Measurements from ENCODE around the gene AVEN.
"Not testable (repeated sequence)": the region's sequence is repeated elsewhere in the genome, so short reads cannot be mapped to it uniquely, and the experiment has no call there.

AVEN gene, protein sequence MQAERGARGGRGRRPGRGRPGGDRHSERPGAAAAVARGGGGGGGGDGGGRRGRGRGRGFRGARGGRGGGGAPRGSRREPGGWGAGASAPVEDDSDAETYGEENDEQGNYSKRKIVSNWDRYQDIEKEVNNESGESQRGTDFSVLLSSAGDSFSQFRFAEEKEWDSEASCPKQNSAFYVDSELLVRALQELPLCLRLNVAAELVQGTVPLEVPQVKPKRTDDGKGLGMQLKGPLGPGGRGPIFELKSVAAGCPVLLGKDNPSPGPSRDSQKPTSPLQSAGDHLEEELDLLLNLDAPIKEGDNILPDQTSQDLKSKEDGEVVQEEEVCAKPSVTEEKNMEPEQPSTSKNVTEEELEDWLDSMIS

DNA sequence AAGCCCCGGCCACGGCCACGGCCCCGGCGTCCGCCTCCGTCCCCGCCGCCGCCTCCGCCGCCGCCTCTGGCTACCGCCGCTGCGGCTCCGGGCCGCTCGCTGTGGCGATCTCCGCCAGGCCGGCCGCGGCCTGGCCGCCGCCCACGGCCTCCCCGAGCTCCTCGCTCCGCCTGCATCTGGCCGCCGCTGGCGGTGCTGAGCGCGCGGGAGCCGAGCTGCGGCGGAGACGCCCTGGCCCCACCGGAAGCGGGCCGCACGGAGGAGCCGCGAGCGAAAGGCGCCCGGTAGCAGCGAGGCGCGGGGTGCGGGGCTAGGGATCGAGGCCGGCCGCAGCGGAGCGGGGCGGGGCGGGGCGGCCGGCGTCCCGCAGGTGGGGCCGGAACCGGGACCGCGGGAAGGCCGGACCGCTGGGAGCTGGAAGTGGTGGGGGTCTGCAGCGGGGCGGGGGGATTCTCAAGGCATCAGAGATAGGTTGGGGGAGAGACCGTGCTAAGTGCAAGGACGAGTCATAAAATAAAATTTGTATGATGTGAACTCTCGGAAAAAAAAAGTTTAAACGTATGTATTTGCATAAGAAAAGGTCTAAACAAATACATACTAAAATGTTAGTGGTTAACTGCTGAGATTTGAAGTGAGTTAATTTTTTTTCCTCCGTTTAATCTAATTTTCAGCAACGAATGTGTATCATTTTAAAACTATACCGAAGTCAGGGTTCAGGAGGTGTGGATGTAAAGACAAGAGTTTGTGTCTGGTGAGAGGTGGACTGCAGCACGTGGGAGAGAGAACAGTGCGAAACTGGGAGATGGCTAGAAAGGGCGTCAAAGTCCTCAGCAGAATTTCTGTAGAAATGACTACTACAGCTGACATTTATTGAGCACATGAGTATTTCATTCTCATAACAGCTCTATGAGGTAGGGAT, at the start of gene AVEN:
Gene AVEN, minus strand, starts transcription at position 334 of the 919 bp plus-strand sequence. Its CDS starts 158 bp downstream, at position 176.
- peak; percentile 64 for DNase-seq

DNA sequence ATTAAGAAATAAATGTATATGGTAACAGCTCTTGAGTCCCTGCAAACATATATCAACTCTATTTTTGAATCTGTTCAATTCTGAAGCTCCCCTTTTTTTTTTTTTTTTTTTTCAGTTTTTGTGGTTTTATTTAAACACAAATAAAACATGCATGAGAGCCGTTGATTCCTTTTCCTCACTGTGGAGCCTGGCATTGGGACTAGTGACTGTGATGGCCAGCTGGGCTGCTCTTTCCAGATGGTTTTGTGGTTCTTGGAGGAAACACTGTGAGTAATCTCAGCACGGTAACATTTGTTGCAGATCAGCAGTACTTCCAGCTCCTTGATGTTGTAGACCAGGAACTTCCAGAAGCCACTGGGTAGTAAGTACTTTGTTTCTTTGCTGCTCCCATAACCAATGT, 46.7 kb upstream of the AVEN start:
- no peak for DNase-seq

DNA sequence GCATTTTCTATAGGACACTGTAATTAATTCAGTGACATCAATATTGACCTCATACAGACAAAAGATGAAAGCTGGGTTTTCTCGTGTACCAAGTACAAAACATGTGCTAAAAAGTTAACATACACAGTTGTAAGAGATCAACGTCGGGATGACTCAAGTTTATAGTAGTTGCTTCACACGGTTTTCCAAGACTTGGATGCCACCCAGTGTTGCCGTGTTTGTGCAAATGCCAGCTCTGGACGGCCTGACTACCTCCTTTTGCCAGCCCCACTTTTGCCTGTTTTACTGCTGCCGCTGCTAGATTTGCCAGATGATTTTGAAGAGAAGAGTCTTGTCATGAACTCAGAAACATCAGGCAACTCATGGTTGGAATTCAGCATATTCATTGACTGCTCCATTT, 45.1 kb upstream of the AVEN start:
- DNase-seq = no peak

DNA sequence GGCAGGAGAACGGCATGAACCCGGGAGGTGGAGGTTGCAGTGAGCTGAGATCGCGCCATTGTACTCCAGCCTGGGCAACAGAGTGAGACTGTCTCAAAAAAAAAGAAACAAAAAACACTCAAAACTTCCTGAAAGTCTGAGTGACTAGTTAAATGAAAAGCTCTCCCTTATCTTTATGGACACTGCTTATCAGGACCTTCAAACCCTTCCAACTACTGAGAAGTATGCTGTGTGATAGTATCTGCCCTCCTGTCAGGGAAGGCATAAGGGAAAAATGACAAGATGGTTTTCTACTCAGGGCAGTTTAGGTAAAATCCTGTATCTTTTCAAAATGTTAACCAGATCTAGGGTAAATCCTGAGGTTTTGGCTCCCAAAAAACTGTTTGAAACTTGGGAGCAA, 40.9 kb upstream of the AVEN start:
- no peak for DNase-seq

DNA sequence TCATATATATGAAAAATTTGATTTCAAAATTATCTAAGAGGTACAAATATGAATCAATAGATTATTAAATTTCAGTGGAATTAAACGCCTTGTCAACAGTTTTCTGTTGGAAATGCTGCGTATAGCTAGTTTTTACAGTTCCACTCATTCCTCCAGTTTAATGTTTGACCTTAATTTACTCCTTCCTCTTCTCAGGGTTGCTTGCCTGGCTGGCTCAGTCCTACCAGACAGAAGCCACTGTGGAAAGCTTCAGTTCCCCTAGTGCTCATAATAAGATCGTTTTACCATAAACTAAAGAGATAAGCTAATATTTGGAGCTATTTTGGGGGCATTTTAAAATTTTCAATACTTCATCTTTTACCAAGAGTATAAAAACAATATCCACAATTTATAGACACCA, 39.9 kb upstream of the AVEN start:
- DNase-seq = no peak

DNA sequence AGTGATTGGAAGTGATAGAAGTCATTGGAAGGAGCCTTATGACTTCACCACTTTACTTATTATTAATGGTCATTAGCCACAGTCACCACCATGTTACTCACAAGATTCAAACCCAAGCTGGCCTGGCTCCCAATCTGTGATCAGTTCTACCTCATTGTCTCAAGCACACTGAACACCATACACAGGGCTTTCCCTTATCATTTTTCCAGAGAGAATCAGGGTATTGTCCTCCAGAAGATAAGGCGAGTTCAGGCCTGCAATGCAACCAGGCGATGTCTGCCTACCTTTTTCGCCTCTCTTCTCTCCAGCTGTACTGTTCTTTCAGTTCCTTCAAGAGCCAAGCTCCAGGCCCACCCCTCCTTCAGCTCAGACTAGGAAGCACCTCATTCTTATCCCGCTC, 37.8 kb upstream of the AVEN start:
- no peak for DNase-seq

DNA sequence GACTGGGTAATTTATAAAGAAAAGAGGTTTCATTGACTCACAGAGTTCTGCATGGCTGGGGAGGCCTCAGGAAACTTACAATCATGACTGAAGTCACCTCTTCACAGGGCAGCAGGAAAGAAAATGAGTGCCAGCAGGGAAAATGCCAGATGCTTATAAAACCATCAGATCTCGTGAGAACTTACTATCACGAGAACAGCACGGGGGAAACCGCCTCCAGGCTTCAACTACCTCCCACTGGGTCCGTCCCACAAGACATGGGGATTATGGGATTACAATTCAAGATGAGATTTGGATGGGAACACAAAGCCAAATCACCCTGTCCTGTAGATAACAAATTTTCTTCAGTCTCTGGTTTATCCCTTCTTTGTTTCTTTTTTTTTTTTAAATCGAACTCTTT, 31.0 kb upstream of the AVEN start:
- DNase-seq = no peak

DNA sequence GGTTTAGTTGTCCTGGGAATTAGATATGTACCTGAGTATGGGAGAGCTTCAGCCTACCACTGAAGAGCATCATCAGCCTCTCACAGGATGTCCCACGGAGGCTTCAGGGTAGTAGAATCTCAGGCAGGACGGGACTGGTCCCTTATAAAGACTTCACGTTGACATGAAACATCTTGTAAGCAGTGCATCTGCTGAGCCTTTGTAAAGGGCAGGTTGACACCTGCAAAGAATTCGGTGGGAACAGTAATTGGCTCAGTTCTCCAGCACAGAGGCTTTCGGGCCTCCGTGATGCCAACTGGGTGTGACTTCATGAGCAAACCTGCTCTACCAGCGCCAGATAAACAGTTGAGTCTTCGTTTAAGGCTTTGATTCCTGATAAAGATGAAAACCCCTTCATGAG, 26.9 kb upstream of the AVEN start:
- no peak for DNase-seq

DNA sequence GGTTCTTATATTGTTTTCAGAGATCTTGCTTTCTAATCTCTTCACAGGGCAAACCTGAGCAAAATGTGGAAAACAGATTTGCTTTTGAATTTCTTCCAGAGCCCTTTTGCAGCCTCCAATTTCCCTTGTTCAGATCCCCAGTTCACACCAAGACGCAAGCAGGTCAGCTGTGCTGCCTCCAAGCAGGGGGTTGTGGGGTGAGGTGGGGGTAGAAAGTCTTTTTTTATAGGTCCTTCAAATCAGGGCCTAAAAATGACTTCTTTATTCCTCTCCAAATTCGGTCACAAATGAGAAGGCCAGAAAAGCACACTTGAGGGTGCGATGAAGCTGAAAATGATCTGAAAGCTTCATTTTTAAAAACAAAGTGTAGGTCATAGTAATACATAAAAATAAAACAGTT, 26.3 kb upstream of the AVEN start:
- no peak for DNase-seq

DNA sequence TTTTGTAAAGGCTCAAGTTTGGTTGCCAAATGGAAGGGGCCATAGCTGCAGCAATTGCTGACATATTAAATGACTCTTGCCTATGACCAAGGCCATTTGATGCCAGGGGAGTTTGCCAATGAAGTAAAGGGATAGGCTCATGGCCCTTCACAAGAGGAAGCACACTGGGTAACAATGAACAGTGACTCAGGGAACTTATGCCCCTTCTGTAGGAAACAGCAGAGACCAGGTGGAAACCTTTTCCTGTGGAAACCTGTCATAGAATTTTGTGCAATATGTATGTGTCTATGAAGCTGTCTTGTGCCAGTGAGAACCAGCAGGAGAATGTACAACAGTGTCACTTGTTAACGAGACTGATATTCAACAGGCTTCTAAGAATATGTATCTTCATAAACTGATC, 25.4 kb upstream of the AVEN start:
- no peak for DNase-seq

DNA sequence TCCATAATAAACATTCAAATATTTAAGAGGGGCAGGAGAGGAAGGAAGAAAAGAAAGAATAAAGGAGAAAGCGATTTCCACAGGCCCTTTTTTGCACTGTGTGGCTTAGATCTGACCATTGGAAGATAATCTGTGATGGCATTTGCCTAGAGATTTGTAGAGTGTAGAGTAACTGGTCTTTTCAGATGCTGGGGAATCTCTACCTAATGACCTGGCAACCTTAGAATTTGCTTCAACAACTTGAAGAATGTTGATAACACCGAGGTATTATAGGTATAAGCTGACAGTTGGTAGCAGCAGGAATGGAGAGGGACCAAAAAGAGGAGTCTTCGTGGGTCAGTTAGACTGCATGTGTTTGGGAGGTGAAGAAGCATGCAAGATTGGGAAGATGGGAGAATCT, 20.9 kb upstream of the AVEN start:
- DNase-seq = no peak

DNA sequence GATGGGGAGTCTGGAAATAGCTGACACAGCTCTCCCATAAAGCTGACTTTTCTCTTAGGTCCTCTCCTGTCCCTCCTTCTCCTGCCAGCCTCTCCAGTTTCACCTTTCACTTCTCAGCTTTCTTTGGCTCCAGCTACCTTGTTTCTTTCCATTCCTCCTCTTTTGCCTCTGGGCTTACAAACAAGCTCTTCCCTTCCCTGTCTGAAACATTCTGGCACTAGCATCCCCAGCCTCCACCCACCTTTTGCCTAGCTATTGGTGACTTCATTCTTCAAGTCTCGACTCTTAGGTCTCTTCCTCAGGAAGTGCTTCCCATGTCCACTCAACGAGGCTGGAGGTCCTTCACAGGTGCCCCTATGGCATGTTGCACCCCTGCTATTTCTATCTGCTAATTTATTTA, 20.5 kb upstream of the AVEN start:
- no peak for DNase-seq

DNA sequence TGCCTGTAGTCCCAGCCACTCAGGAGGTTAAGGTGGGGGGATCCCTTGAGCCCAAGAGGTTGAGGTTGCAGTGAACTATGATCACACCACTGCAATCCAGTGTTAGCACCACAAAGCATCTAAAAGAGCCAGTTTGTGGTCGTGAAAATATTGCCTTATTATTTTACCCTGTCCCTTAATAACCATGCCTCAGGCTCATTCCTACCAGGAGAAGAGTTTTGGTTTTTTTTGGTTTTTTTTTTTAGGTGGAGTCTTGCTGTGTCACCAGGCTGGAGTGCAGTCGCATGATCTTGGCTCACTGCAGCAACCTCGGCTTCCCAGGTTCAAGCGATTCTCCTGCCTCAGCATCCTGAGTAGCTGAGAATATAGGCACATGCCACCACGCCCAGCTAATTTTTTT, 17.9 kb upstream of the AVEN start:
- no peak for DNase-seq

DNA sequence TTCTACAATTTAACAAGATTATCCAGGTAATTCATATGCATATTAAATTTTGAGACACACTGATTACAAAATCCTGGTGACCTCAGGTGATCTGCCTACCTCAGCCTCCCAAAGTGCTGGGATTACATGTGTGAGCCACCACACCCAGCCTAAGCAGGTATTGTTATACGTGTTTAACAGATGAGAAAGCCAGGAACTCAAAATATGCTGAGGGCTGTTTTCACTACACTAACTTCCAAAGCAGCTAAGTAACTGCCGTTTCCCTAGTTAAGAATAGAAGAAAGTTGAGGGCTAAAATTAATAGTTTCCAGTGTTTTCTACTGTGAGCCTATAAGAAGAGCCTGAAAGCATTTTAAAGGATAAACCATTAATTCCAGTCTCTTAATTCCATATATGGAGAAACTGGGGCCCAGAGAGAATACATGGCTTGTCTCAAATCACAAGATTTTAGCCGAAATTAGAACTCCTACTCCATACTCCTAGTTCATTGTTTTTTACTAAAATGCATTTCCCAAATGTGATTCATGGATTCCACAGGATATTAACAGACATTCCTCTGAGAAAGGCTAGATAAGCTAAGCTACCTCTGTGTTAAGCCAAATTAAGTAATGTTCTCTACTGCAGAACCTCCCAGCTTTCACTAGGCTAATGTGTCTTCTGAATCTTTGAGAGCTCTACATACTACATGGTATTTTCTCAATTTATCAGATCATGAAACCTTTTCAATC, 17.0 kb upstream of the AVEN start:
- no peak for DNase-seq

DNA sequence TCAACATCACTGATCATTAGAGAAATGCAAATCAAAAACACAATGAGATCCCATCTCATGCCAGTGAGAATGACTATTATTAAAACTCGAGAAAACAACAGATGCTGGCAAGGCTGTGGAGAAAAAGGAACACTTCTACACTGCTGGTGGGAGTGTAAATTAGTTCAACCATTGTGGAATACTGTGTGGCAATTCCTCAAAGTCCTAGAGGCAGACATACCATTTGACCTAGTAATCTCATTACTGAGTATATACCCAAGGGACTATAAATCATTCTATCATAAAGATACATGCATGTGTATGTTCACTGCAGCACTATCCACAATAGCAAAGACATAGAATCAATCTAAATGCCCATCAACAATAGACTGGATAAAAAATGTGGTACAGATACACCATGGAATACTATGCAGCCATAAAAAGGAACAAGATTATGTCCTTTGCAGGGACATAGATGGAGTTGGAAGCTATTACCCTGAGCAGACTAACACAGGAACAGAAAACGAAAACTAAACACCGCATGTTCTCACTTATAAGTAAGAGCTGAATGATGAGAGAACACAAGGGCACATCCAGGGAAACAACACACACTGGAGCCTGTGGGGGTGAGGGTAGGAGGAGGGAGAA, 15.2 kb upstream of the AVEN start:
- DNase-seq = no peak

DNA sequence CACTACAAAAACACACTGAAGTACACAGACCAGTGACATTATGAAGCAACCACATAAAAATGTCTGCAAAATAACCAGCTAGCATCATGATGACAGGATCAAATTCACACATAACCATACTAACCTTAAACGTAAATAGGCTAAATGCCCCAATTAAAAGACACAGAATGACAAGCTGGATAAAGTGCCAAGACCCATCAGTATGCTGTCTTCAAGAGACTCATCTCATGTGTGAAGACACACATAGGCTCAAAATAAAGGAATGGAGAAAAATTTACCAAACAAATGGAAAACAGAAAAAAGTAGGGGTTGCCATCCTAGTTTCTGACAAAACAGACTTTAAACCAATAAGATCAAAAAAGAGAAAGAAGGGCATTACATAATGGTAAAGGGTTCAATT, 11.4 kb upstream of the AVEN start:
- DNase-seq = not testable (repeated sequence)

DNA sequence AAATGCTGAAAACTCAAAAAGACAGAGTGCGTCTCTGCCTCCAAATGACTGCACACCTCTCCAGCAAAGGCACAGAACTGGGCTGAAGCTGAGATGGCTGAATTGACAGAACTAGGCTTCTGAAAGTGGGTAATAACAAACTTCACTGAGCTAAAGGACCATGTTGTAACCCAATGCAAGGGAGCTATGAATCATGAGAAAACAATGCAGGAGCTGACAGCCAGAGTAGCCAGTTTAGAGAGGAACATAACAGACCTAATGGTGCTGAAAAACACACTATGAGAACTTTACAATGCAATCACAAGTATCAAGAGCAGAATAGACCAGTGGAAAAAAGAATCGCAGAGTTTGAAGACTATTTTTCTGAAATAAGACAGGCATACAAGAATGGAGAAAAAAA, 10.1 kb upstream of the AVEN start:
- DNase-seq = no peak

DNA sequence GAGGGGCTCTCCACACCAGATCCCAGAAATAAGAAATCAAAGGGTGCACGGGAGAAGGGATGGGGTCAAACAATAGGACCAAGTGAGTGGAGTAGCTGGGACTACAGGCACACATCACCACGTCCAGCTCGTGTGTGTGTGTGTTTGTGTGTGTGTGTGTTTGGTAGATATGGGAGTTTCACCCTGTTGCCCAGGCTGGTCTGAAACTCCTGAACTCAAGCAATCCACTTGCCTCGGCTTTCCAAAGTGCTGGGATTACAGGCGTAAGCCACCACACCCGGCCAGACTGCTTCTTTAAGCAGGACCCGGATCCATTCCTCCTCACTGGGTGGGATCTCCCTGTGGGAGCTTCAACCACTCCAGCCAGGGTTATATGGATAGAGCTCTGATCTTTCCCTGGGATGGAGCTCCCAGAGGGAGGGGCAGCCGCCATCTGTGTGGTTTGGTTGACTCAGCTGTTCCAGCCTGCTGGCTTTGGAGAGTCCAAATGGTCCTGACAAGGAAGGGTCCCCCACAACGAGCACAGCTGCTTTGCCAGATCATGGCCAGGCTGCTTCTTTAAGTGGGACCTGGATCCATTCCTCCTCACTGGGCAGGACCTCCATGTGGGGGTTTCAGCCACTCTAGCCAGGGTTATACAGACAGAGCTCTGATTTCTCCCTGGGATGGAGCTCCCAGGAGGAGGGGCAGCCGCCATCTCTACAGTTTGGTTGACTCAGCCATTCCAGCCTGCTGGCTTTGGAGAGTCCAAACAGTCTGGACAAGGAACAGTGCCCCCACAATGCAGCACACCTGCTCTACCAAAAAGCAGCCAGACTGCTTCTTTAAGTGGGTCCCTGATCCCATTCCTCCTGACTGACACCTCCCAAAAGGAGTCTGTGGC, 9.1 kb upstream of the AVEN start:
- no peak for DNase-seq

DNA sequence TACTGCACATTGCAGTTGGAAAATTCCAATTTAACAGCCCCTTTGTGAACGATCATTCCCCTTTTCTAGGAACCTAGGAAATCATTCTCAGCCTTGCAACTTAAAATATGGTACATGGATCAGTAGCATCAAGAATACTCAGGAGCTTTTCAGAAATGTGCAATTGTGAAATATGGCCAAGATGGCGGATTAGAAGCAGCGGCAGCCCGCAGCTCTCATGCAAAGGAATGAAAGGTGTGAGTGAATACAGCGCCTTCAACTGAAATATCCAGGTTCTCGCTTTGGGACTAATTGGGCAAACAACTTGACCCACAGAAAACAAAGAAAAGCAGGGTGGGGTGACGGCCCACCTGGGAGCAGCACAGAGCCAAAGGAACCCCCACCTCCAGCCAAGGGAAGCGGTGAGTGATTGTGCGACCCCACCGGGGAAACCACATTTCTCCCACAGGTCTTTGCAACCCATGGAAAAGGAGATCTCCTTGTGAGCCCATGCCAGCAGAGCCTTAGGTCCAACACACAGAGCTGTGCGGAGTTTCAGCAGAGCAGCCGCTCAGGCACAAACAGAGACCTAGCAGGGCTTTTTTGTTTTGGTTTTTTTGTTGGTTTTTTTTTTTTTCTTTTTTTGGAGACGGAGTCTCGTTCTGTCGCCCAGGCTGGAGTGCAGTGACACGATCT, 7.6 kb upstream of the AVEN start:
- no peak for DNase-seq

DNA sequence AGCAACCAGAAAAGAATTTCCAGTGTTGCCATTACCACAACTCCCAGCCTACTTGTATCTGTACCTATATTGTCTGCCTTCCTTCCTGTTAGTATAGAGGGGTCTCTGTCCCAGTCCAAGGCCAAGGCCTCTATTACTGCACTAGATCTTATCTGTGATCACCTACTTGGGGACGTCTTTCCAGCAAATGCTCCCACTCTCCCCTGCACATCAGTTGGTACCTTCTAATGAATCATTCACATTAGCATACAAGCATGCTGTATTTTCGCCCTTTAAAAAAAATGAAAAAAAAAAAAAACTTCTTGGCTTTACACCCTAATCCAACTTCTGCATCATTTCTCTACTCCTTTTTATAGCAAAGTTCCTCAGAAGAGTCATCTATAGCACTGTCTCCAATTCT, 4.8 kb upstream of the AVEN start:
- DNase-seq = no peak

DNA sequence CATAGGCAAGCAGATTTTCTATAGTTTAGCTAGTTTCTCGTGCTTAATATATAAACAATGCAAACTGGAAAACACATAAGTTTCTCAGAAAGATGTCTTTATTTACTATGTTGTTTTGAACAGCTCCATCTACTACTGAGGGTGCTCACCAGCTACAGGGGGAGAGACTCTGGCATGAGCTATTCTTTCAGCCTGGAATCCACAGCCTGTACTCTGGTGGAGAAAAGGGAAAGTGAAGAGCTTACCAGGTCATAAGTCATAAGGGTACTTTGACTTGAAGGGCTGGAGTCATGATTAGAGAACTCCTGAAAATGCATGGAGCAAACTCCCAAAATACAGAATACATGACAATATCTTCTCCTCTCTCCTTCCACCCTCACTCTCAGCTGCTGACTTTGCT, 4.4 kb upstream of the AVEN start:
- DNase-seq = no peak

DNA sequence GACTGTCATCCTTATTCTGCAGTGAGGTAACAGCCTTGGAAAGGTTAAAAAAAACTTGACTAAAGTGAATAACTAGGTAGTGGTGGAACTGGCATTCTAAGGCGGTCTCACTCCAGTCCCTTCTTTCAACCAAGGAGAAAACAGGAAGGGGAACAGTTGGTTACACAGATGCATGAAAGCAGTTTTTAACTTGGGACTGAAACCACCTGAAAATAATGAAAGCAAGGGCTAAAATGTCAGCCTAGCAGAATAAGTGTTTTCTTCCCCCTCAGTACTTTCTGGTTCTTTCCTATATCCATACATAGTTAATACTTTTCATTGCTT, 748 bp upstream of the AVEN start:
- no peak for DNase-seq

Measured in activated CD4-positive, alpha-beta T cell treated with anti-CD3 and anti-CD28 coated beads, Interleukin-2, Interleukin-6, amounts not matched to agents 100 ng/mL and 50 ng/mL, durations not matched to agents 16 hours and 8 hours (primary cell).